Natural killer cell treated with Interleukin-12 subunit alpha and Interleukin-12 subunit beta and Interleukin-15 and Interleukin-18, amount 100 ng/mL, for 72 hours (primary cell): Measurements from ENCODE around the gene LRRC63. TPM values are rescaled to one million over a fixed set of nuclear protein-coding genes. Genes with fewer than 3 reads are reported as not detected.

Source experiments
- ATAC-seq, 2 donors: fragments of 150-1000 bp; cut with Tn5 transposase in 1 of 2; sonication (Bioruptor Pico), chemical (Tn5 transposase) in 1 of 2; 2 replicates each; pipeline ENCODE4 v1.10.0; 2021
- DNase-seq: peaks from one replicate; pipeline ENCODE4 v3.0.0; 2022; ENCODE audit warnings: low spot score
- H3K27ac Mint-ChIP-seq, 2 donors: 1 replicate in 1 of 2; 2 replicates in 1 of 2; pipeline ENCODE4 v1.8.0; 2022; ENCODE audit warnings: mixed read lengths in 2 of 2, mild to moderate bottlenecking in 1 of 2, moderate library complexity in 1 of 2
- H3K27me3 Mint-ChIP-seq, 2 donors: 1 replicate in 1 of 2; 2 replicates in 1 of 2; pipeline ENCODE4 v1.8.0; 2022; ENCODE audit warnings: mixed read lengths in 2 of 2
- H3K36me3 Mint-ChIP-seq: one replicate; pipeline ENCODE4 v1.8.0; 2022; ENCODE audit warnings: mixed read lengths
- H3K4me1 Mint-ChIP-seq, 2 donors: 1 replicate in 1 of 2; 2 replicates in 1 of 2; pipeline ENCODE4 v1.8.0; 2022; ENCODE audit warnings: low read depth in 2 of 2, mixed read lengths in 2 of 2, mild to moderate bottlenecking in 1 of 2
- H3K4me3 Mint-ChIP-seq: one replicate; pipeline ENCODE4 v1.8.0; 2022; ENCODE audit warnings: mixed read lengths
- H3K9me3 Mint-ChIP-seq: 2 replicates; pipeline ENCODE4 v1.8.0; 2022; ENCODE audit warnings: mixed read lengths
- total RNA-seq, 2 donors: library from RNA; stranded (reverse); gene quantifications; one replicate each; pipeline ENCODE4 v1.2.3, GENCODE V29; 2022

The LRRC63 gene
- total RNA-seq, 2 donors from 2014 or later, result 0.42 to 0.59 TPM

GRCh38 chr13:46172531-46172991, 39.2 kb upstream of the LRRC63 start:
- Mint-ChIP-seq H3K27ac (peak overlapping the region; percentile 92 to 97), H3K9me3 (no peaks in the 10 kb centered on the region), H3K4me1 (peaks cover 84 to 97% of the 10 kb centered on the region in 2 donors), H3K36me3 (peaks cover 45% of the 10 kb centered on the region), H3K27me3 (no peaks in the 10 kb centered on the region), H3K4me3 (peak overlapping the region; percentile 94)
- ATAC-seq (peak; percentile 48 to 56), DNase-seq (no peak)

- H3K27ac Mint-ChIP-seq, result peak overlapping the region; percentile 92 to 97
- DNase-seq, result peak; percentile 77
- H3K9me3 Mint-ChIP-seq, result no peaks in the 10 kb centered on the region
- H3K4me1 Mint-ChIP-seq, result peaks cover 81 to 95% of the 10 kb centered on the region in 2 donors
- ATAC-seq, result peak; percentile 71 to 73
- no peaks in the 10 kb centered on the region for H3K27me3 Mint-ChIP-seq
- peaks cover 53% of the 10 kb centered on the region for H3K36me3 Mint-ChIP-seq
- H3K4me3 Mint-ChIP-seq, result peak overlapping the region; percentile 94
Measured at GRCh38 chr13:46173656-46174055, 38.1 kb upstream of the LRRC63 start.

GRCh38 chr13:46176756-46177155, 35.0 kb upstream of the LRRC63 start:
- no peaks in the 10 kb centered on the region for H3K27me3 Mint-ChIP-seq
- peaks cover 58 to 79% of the 10 kb centered on the region in 2 donors for H3K4me1 Mint-ChIP-seq
- peak overlapping the region; percentile 94 for H3K4me3 Mint-ChIP-seq
- ATAC-seq (peak; percentile 58), DNase-seq (peak; percentile 72)
- peaks cover 65% of the 10 kb centered on the region for H3K36me3 Mint-ChIP-seq
- H3K9me3 Mint-ChIP-seq, result no peaks in the 10 kb centered on the region
- H3K27ac Mint-ChIP-seq, result peak overlapping the region; percentile 92 to 97

- Mint-ChIP-seq H3K36me3 (peaks cover 55% of the 10 kb centered on the region), H3K4me1 (peaks cover 55 to 78% of the 10 kb centered on the region in 2 donors), H3K27me3 (no peaks in the 10 kb centered on the region), H3K27ac (peak overlapping the region; percentile 92 to 97), H3K9me3 (no peaks in the 10 kb centered on the region), H3K4me3 (peak overlapping the region; percentile 94)
- no peak for DNase-seq
- no peak for ATAC-seq
Measured at GRCh38 chr13:46178143-46178542, 33.6 kb upstream of the LRRC63 start.

GRCh38 chr13:46178821-46179220, 32.9 kb upstream of the LRRC63 start:
- no peak for DNase-seq
- Mint-ChIP-seq H3K27me3 (no peaks in the 10 kb centered on the region), H3K4me1 (peaks cover 55 to 78% of the 10 kb centered on the region in 2 donors), H3K27ac (peak overlapping the region; percentile 92 to 97), H3K9me3 (no peaks in the 10 kb centered on the region), H3K4me3 (peak overlapping the region; percentile 94), H3K36me3 (peaks cover 49% of the 10 kb centered on the region)
- no peak for ATAC-seq

- no peak for ATAC-seq
- peaks cover 59 to 79% of the 10 kb centered on the region in 2 donors for H3K4me1 Mint-ChIP-seq
- no peaks in the 10 kb centered on the region for H3K9me3 Mint-ChIP-seq
- peak; percentile 79 for DNase-seq
- peaks cover 49% of the 10 kb centered on the region for H3K36me3 Mint-ChIP-seq
- H3K27ac Mint-ChIP-seq, result peak overlapping the region; percentile 92 to 97
- H3K27me3 Mint-ChIP-seq, result no peaks in the 10 kb centered on the region
- H3K4me3 Mint-ChIP-seq, result peak overlapping the region; percentile 94
Measured at GRCh38 chr13:46179491-46179908, 32.2 kb upstream of the LRRC63 start.

GRCh38 chr13:46179969-46180763, 31.6 kb upstream of the LRRC63 start:
- Mint-ChIP-seq H3K27me3 (no peaks in the 10 kb centered on the region), H3K4me1 (peaks cover 60 to 79% of the 10 kb centered on the region in 2 donors), H3K36me3 (peaks cover 47% of the 10 kb centered on the region), H3K9me3 (no peaks in the 10 kb centered on the region), H3K27ac (peak overlapping the region; percentile 92 to 97), H3K4me3 (peak overlapping the region; percentile 94)
- ATAC-seq (no peak), DNase-seq (no peak)

GRCh38 chr13:46181377-46181839, 30.3 kb upstream of the LRRC63 start:
- H3K27me3 Mint-ChIP-seq, result no peaks in the 10 kb centered on the region
- DNase-seq (no peak), ATAC-seq (no peak)
- peaks cover 55 to 73% of the 10 kb centered on the region in 2 donors for H3K4me1 Mint-ChIP-seq
- H3K9me3 Mint-ChIP-seq, result no peaks in the 10 kb centered on the region
- H3K4me3 Mint-ChIP-seq, result peak overlapping the region; percentile 94
- H3K36me3 Mint-ChIP-seq, result peaks cover 39% of the 10 kb centered on the region
- peak overlapping the region; percentile 92 to 97 for H3K27ac Mint-ChIP-seq

- Mint-ChIP-seq H3K4me3 (peak within 1 kb of the TSS; percentile 94), H3K27ac (peak within 1 kb of the TSS; percentile 92 to 97), H3K27me3 (no peaks in the 10 kb centered on the region), H3K4me1 (peaks cover 50 to 67% of the 10 kb centered on the region in 2 donors), H3K36me3 (peaks cover 33% of the 10 kb centered on the region), H3K9me3 (no peaks in the 10 kb centered on the region)
- peak; percentile 78 to 86 for ATAC-seq
- DNase-seq, result peak; percentile 82
Measured at GRCh38 chr13:46181840-46182490, 29.8 kb upstream of the LRRC63 start, which contains the start of gene LCP1. Gene LCP1, minus strand, starts transcription at chr13:46182177. Its CDS starts 22,515 bp downstream, at chr13:46159662.

- DNase-seq (no peak), ATAC-seq (no peak)
- H3K36me3 Mint-ChIP-seq, result peaks cover 32% of the 10 kb centered on the region
- no peaks in the 10 kb centered on the region for H3K9me3 Mint-ChIP-seq
- no peaks in the 10 kb centered on the region for H3K27me3 Mint-ChIP-seq
- H3K27ac Mint-ChIP-seq, result peak overlapping the region; percentile 92 to 97
- H3K4me1 Mint-ChIP-seq, result peaks cover 47 to 62% of the 10 kb centered on the region in 2 donors
- H3K4me3 Mint-ChIP-seq, result peak overlapping the region; percentile 94
Measured at GRCh38 chr13:46182491-46182877, 29.2 kb upstream of the LRRC63 start.

GRCh38 chr13:46183018-46183946, 28.4 kb upstream of the LRRC63 start:
- H3K27me3 Mint-ChIP-seq, result no peaks in the 10 kb centered on the region
- H3K36me3 Mint-ChIP-seq, result peaks cover 24% of the 10 kb centered on the region
- H3K4me3 Mint-ChIP-seq, result peak overlapping the region; percentile 94
- no peak for DNase-seq
- H3K4me1 Mint-ChIP-seq, result peaks cover 40 to 60% of the 10 kb centered on the region in 2 donors
- no peak for ATAC-seq
- peak overlapping the region; percentile 92 to 97 for H3K27ac Mint-ChIP-seq
- no peaks in the 10 kb centered on the region for H3K9me3 Mint-ChIP-seq

GRCh38 chr13:46184277-46184699, 27.4 kb upstream of the LRRC63 start:
- H3K4me1 Mint-ChIP-seq, result peaks cover 38 to 54% of the 10 kb centered on the region in 2 donors
- H3K4me3 Mint-ChIP-seq, result peak overlapping the region; percentile 94
- peaks cover 19% of the 10 kb centered on the region for H3K36me3 Mint-ChIP-seq
- no peaks in the 10 kb centered on the region for H3K27me3 Mint-ChIP-seq
- ATAC-seq (peak; percentile 82 to 84), DNase-seq (peak; percentile 81)
- peak overlapping the region; percentile 92 to 97 for H3K27ac Mint-ChIP-seq
- no peaks in the 10 kb centered on the region for H3K9me3 Mint-ChIP-seq

- H3K9me3 Mint-ChIP-seq, result no peaks in the 10 kb centered on the region
- no peak overlapping the region for H3K4me3 Mint-ChIP-seq
- H3K36me3 Mint-ChIP-seq, result peaks cover 7% of the 10 kb centered on the region
- H3K27ac Mint-ChIP-seq, result peak overlapping the region; percentile 92 to 97
- H3K27me3 Mint-ChIP-seq, result no peaks in the 10 kb centered on the region
- ATAC-seq, result no peak
- peaks cover 33 to 42% of the 10 kb centered on the region in 2 donors for H3K4me1 Mint-ChIP-seq
- DNase-seq, result no peak
Measured at GRCh38 chr13:46185634-46186033, 26.1 kb upstream of the LRRC63 start.
